Measurements from ENCODE around the gene GLS2.

DNA sequence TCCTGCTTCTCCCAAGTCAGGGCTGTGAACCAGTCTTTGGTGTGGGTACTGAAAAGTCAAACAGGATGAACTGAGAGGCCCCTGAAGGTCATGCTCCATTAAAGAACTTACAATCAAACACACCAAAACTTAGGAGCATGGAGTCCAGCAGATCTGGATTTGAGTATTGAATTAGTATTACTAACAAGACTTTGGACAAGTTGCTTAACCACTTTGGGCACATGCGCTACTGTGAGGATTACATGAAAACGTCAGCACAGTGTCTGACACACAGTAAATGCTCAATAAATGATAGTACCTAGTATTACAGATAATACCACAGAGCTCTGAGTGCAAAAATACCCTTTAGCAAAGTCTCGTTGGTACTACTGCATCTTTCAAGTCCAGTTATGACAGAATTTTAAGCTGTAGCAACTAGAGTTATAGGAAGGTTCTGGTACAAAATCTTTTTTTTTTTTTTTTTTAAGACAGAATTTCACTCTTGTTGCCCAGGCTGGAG lies 62.0 kb downstream of the GLS2 start:
- TF ChIP-seq BHLHE40 (IDR thresholded peaks at IDR 0.05; ENCODE audit: borderline replicate concordance) (no peak), ARNT (IDR thresholded peaks at IDR 0.05) (no peak), CTBP1 (IDR thresholded peaks at IDR 0.05; ENCODE audit: borderline replicate concordance) (no peak), TARDBP (IDR thresholded peaks at IDR 0.05) (no peak), ELF4 (IDR thresholded peaks at IDR 0.05) (no peak), FOXM1 (IDR thresholded peaks at IDR 0.05; ENCODE audit: borderline replicate concordance) (no peak), ZNF384 (IDR thresholded peaks at IDR 0.05) (no peak), SUZ12 (IDR thresholded peaks at IDR 0.05) (no peak), SP1 (IDR thresholded peaks at IDR 0.05) (no peak)
- TF ChIP-seq, protein P1, sequence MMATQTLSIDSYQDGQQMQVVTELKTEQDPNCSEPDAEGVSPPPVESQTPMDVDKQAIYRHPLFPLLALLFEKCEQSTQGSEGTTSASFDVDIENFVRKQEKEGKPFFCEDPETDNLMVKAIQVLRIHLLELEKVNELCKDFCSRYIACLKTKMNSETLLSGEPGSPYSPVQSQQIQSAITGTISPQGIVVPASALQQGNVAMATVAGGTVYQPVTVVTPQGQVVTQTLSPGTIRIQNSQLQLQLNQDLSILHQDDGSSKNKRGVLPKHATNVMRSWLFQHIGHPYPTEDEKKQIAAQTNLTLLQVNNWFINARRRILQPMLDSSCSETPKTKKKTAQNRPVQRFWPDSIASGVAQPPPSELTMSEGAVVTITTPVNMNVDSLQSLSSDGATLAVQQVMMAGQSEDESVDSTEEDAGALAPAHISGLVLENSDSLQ (IDR thresholded peaks at IDR 0.05): no peak
